WTC11 (cell line): ENCODE measurements around the gene ZNF280D. TPM values are rescaled to one million over a fixed set of nuclear protein-coding genes. Genes with fewer than 3 reads are reported as not detected.

Source experiments
- ATAC-seq: fragments of 200-7000 bp; cut with Tn5 transposase; 2 replicates; pipeline ENCODE4 v1.10.0; 2021; ENCODE audit warnings: mild to moderate bottlenecking, moderate library complexity
- CTCF ChIA-PET: fragments of 300-600 bp; sonication (Branson Sonifier 250); formaldehyde crosslinking; loops from one replicate; lab custom pipeline; 2021; ENCODE audit warnings: antibody characterized with exemption; lab: Charles Lee
- POLR2A ChIA-PET: fragments of 350-600 bp; sonication (Branson Sonifier 250); formaldehyde crosslinking; loops from one replicate; lab custom pipeline; 2021; ENCODE audit warnings: antibody characterized with exemption; lab: Charles Lee
- DNase-seq: peaks from one replicate; pipeline ENCODE4 v3.0.0; 2021; ENCODE audit warnings: low spot score
- H3K27ac Mint-ChIP-seq: 2 replicates; pipeline ENCODE4 v1.8.0; 2021; ENCODE audit warnings: mixed read lengths
- H3K27me3 Mint-ChIP-seq: 2 replicates; pipeline ENCODE4 v1.8.0; 2021; ENCODE audit warnings: low read depth, mild to moderate bottlenecking, moderate library complexity, mixed read lengths
- H3K36me3 Mint-ChIP-seq: 2 replicates; pipeline ENCODE4 v1.8.0; 2021; ENCODE audit warnings: mixed read lengths
- H3K4me1 Mint-ChIP-seq: 2 replicates; pipeline ENCODE4 v1.8.0; 2022; ENCODE audit warnings: mixed read lengths
- H3K4me3 Mint-ChIP-seq: 2 replicates; pipeline ENCODE4 v1.8.0; 2021; ENCODE audit warnings: mild to moderate bottlenecking, moderate library complexity, mixed read lengths
- H3K9me3 Mint-ChIP-seq: 2 replicates; pipeline ENCODE4 v1.8.0; 2021; ENCODE audit warnings: mixed read lengths
- ATF1 ChIP-seq: sonication (generic); formaldehyde crosslinking; IDR thresholded peaks from 2 replicates; pipeline ENCODE4 v1.8.1; 2023; ENCODE audit warnings: mild to moderate bottlenecking, moderate library complexity, missing genetic modification reagents
- FOXK1 ChIP-seq: sonication (generic); formaldehyde crosslinking; IDR thresholded peaks from 2 replicates; pipeline ENCODE4 v1.8.0; 2022; ENCODE audit warnings: mild to moderate bottlenecking, moderate library complexity, missing genetic modification reagents
- GABPB1 ChIP-seq: sonication (generic); formaldehyde crosslinking; IDR thresholded peaks from 2 replicates; pipeline ENCODE4 v1.8.1; 2023; ENCODE audit warnings: mild to moderate bottlenecking, missing genetic modification reagents
- HMGA2 ChIP-seq: fragments of 250-450 bp; sonication (Bioruptor Pico); IDR thresholded peaks from 2 replicates; pipeline ENCODE4 v1.4.0; 2021; ENCODE audit warnings: mild to moderate bottlenecking, moderate library complexity
- IRF2 ChIP-seq: sonication (generic); formaldehyde crosslinking; IDR thresholded peaks from 2 replicates; pipeline ENCODE4 v1.8.0; 2022; ENCODE audit warnings: low read depth, missing genetic modification reagents, borderline replicate concordance
- PRRX2 ChIP-seq: fragments of 250-450 bp; sonication (Bioruptor Pico); IDR thresholded peaks from 2 replicates; pipeline ENCODE4 v1.8.0; 2021; ENCODE audit warnings: mild to moderate bottlenecking
- SMAD4 ChIP-seq: sonication (generic); formaldehyde crosslinking; IDR thresholded peaks from 2 replicates; pipeline ENCODE4 v1.8.0; 2022; ENCODE audit warnings: mild to moderate bottlenecking, missing genetic modification reagents
- SP1 ChIP-seq: sonication (generic); formaldehyde crosslinking; conservative IDR thresholded peaks from 2 replicates; pipeline ENCODE4 v1.8.1; 2022; ENCODE audit warnings: missing genetic modification reagents
- TEAD1 ChIP-seq: sonication (generic); formaldehyde crosslinking; IDR thresholded peaks from 2 replicates; pipeline ENCODE4 v1.8.0; 2022; ENCODE audit warnings: mild to moderate bottlenecking, missing genetic modification reagents
- ZNF396 ChIP-seq: fragments of 250-450 bp; sonication (Bioruptor Pico); IDR thresholded peaks from 2 replicates; pipeline ENCODE4 v1.8.0; 2021; ENCODE audit warnings: mild to moderate bottlenecking, moderate library complexity, borderline replicate concordance
- ZNF671 ChIP-seq: fragments of 250-450 bp; sonication (Bioruptor Pico); IDR thresholded peaks from 2 replicates; pipeline ENCODE4 v1.8.0; 2021; ENCODE audit warnings: mild to moderate bottlenecking
- total RNA-seq: library from RNA; stranded (reverse); gene quantifications from 3 replicates; pipeline ENCODE4 v1.2.3, GENCODE V29; 2021
- TF ChIP-seq, protein P1 (sequence below): sonication (generic); formaldehyde crosslinking; IDR thresholded peaks from 2 replicates; pipeline ENCODE4 v1.8.0; 2022; ENCODE audit warnings: mild to moderate bottlenecking, missing genetic modification reagents
- TF ChIP-seq, protein P2 (sequence below): sonication (generic); formaldehyde crosslinking; IDR thresholded peaks from 2 replicates; pipeline ENCODE4 v1.8.1; 2023; ENCODE audit warnings: mild to moderate bottlenecking, missing genetic modification reagents
- TF ChIP-seq, protein P3 (sequence below): sonication (generic); formaldehyde crosslinking; IDR thresholded peaks from 2 replicates; pipeline ENCODE4 v1.8.0; 2022; ENCODE audit warnings: mild to moderate bottlenecking, missing genetic modification reagents
- TF ChIP-seq, protein P4 (sequence below): sonication (generic); formaldehyde crosslinking; IDR thresholded peaks from 2 replicates; pipeline ENCODE4 v1.8.0; 2022; ENCODE audit warnings: mild to moderate bottlenecking, missing genetic modification reagents
- TF ChIP-seq, protein P5 (sequence below): sonication (generic); formaldehyde crosslinking; IDR thresholded peaks from 2 replicates; pipeline ENCODE4 v1.8.0; 2023; ENCODE audit warnings: missing genetic modification reagents, mild to moderate bottlenecking, borderline replicate concordance
- TF ChIP-seq, protein P6 (sequence below): fragments of 250-450 bp; sonication (Bioruptor Pico); IDR thresholded peaks from 2 replicates; pipeline ENCODE4 v1.8.0; 2021; ENCODE audit warnings: mild to moderate bottlenecking
- TF ChIP-seq, protein P7 (sequence below): sonication (generic); formaldehyde crosslinking; IDR thresholded peaks from 2 replicates; pipeline ENCODE4 v1.8.1; 2022; ENCODE audit warnings: low read depth, mild to moderate bottlenecking, moderate library complexity, missing genetic modification reagents, borderline replicate concordance
- TF ChIP-seq, protein P8 (sequence below): fragments of 250-450 bp; sonication (Bioruptor Pico); IDR thresholded peaks from 2 replicates; pipeline ENCODE4 v2.1.2; 2022; ENCODE audit warnings: mild to moderate bottlenecking, moderate library complexity
- TF ChIP-seq, protein P9 (sequence below): sonication (generic); formaldehyde crosslinking; conservative IDR thresholded peaks from 2 replicates; pipeline ENCODE4 v1.8.1; 2022; ENCODE audit warnings: mild to moderate bottlenecking, missing genetic modification reagents

Gene ZNF280D
- total RNA-seq, 1 experiment from 2014 or later, result 25.7 TPM

DNA sequence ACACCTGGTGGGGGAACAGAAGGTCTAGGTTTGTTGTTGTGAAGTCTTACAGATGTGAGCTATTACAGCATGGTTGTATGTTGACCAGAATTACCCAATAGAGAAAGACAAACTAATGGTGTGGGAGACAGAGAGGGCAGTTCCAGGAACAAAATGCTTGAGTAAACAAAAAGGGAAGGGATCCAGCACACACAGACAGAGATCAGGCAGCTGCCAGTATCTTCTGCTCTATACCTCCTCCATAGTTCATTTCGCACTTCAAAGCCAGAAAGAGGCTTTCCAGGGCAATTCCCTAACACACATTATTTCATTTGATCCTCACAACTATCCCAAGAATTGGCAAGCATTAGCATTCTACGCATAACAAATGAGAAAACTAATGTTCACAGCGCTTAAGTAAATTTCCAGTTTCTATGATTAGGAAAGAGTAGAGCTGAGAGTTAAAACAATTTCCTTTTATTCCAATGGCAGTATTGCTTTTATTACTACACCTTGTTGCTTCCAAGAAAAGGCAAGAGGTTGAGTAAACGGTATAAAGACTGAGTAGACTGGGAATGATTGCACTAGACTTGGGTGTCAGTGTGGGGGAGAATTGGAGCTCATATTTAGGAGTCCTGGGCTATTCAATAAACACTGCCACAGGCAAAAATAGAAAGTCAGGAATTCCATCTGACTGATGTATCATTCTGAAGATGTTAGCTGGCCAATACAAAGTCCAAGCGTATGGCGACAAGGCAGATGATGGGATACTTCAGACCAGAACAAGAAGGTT, 39.7 kb upstream of the ZNF280D start:
- CTCF ChIA-PET, result interaction anchor here (0.6 to 1.1 kb wide), 2 partner anchors 339 to 365 kb away, joined by 3 to 5 read pairs; no protein-coding TSS in a partner anchor
- peaks cover 10% of the 10 kb centered on the region; the same call in 1 of the 2 replicates for H3K9me3 Mint-ChIP-seq
- no peaks in the 10 kb centered on the region for H3K36me3 Mint-ChIP-seq
- POLR2A ChIA-PET, result no interaction called here
- H3K4me1 Mint-ChIP-seq, result peaks cover 15% of the 10 kb centered on the region
- ATAC-seq (peak; percentile 72), DNase-seq (no peak)
- no peak overlapping the region for H3K27ac Mint-ChIP-seq
- H3K4me3 Mint-ChIP-seq, result no peak overlapping the region
- peaks cover 52% of the 10 kb centered on the region for H3K27me3 Mint-ChIP-seq
- TF ChIP-seq, protein P1, sequence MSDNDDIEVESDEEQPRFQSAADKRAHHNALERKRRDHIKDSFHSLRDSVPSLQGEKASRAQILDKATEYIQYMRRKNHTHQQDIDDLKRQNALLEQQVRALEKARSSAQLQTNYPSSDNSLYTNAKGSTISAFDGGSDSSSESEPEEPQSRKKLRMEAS (CRISPR knock-in tag), result no peak
- TF ChIP-seq ZNF396 (CRISPR knock-in tag) (no peak), GABPB1 (CRISPR knock-in tag) (peak; percentile 71)

DNA sequence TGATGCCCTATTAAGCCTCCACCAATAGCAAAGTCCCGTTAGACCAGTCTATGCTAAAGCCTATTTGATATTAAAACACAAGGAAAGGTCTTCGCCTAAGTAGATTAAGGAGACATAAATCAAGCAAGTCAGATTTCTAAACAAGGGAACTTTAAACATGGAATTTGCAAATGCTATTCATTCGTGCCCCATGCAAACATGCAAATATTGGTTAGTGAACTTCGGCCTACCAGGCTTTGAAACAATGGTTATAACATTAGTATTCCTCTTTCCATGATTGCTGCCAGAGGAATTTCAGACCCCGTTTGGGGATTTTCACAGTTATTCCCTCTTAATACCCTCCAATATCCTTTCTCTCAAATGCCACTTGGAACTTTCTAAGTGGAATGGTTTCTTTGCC, 36.9 kb upstream of the ZNF280D start:
- Mint-ChIP-seq H3K36me3 (no peaks in the 10 kb centered on the region), H3K27me3 (peaks cover 47% of the 10 kb centered on the region), H3K4me3 (no peak overlapping the region), H3K27ac (no peak overlapping the region), H3K4me1 (peaks cover 15% of the 10 kb centered on the region), H3K9me3 (peaks cover 5% of the 10 kb centered on the region; the same call in 1 of the 2 replicates)
- ATAC-seq, result no peak
- no peak for DNase-seq
- CTCF ChIA-PET, result no interaction called here
- POLR2A ChIA-PET, result no interaction called here
- TF ChIP-seq TEAD1 (CRISPR knock-in tag) (no peak), FOXK1 (CRISPR knock-in tag) (no peak), SP1 (no peak), IRF2 (CRISPR knock-in tag) (no peak), PRRX2 (CRISPR knock-in tag) (no peak), HMGA2 (CRISPR knock-in tag) (no peak), ATF1 (CRISPR knock-in tag) (no peak), SMAD4 (CRISPR knock-in tag) (no peak), ZNF671 (CRISPR knock-in tag) (no peak)
- TF ChIP-seq, protein P2, sequence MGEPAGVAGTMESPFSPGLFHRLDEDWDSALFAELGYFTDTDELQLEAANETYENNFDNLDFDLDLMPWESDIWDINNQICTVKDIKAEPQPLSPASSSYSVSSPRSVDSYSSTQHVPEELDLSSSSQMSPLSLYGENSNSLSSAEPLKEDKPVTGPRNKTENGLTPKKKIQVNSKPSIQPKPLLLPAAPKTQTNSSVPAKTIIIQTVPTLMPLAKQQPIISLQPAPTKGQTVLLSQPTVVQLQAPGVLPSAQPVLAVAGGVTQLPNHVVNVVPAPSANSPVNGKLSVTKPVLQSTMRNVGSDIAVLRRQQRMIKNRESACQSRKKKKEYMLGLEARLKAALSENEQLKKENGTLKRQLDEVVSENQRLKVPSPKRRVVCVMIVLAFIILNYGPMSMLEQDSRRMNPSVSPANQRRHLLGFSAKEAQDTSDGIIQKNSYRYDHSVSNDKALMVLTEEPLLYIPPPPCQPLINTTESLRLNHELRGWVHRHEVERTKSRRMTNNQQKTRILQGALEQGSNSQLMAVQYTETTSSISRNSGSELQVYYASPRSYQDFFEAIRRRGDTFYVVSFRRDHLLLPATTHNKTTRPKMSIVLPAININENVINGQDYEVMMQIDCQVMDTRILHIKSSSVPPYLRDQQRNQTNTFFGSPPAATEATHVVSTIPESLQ (CRISPR knock-in tag), result no peak
- TF ChIP-seq, protein P3, sequence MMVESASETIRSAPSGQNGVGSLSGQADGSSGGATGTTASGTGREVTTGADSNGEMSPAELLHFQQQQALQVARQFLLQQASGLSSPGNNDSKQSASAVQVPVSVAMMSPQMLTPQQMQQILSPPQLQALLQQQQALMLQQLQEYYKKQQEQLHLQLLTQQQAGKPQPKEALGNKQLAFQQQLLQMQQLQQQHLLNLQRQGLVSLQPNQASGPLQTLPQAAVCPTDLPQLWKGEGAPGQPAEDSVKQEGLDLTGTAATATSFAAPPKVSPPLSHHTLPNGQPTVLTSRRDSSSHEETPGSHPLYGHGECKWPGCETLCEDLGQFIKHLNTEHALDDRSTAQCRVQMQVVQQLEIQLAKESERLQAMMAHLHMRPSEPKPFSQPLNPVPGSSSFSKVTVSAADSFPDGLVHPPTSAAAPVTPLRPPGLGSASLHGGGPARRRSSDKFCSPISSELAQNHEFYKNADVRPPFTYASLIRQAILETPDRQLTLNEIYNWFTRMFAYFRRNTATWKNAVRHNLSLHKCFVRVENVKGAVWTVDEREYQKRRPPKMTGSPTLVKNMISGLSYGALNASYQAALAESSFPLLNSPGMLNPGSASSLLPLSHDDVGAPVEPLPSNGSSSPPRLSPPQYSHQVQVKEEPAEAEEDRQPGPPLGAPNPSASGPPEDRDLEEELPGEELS (CRISPR knock-in tag), result no peak
- TF ChIP-seq, protein P4, sequence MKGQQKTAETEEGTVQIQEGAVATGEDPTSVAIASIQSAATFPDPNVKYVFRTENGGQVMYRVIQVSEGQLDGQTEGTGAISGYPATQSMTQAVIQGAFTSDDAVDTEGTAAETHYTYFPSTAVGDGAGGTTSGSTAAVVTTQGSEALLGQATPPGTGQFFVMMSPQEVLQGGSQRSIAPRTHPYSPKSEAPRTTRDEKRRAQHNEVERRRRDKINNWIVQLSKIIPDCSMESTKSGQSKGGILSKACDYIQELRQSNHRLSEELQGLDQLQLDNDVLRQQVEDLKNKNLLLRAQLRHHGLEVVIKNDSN (CRISPR knock-in tag), result no peak
- TF ChIP-seq, protein P5, sequence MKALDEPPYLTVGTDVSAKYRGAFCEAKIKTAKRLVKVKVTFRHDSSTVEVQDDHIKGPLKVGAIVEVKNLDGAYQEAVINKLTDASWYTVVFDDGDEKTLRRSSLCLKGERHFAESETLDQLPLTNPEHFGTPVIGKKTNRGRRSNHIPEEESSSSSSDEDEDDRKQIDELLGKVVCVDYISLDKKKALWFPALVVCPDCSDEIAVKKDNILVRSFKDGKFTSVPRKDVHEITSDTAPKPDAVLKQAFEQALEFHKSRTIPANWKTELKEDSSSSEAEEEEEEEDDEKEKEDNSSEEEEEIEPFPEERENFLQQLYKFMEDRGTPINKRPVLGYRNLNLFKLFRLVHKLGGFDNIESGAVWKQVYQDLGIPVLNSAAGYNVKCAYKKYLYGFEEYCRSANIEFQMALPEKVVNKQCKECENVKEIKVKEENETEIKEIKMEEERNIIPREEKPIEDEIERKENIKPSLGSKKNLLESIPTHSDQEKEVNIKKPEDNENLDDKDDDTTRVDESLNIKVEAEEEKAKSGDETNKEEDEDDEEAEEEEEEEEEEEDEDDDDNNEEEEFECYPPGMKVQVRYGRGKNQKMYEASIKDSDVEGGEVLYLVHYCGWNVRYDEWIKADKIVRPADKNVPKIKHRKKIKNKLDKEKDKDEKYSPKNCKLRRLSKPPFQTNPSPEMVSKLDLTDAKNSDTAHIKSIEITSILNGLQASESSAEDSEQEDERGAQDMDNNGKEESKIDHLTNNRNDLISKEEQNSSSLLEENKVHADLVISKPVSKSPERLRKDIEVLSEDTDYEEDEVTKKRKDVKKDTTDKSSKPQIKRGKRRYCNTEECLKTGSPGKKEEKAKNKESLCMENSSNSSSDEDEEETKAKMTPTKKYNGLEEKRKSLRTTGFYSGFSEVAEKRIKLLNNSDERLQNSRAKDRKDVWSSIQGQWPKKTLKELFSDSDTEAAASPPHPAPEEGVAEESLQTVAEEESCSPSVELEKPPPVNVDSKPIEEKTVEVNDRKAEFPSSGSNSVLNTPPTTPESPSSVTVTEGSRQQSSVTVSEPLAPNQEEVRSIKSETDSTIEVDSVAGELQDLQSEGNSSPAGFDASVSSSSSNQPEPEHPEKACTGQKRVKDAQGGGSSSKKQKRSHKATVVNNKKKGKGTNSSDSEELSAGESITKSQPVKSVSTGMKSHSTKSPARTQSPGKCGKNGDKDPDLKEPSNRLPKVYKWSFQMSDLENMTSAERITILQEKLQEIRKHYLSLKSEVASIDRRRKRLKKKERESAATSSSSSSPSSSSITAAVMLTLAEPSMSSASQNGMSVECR (CRISPR knock-in tag), result no peak
- TF ChIP-seq, protein P6, sequence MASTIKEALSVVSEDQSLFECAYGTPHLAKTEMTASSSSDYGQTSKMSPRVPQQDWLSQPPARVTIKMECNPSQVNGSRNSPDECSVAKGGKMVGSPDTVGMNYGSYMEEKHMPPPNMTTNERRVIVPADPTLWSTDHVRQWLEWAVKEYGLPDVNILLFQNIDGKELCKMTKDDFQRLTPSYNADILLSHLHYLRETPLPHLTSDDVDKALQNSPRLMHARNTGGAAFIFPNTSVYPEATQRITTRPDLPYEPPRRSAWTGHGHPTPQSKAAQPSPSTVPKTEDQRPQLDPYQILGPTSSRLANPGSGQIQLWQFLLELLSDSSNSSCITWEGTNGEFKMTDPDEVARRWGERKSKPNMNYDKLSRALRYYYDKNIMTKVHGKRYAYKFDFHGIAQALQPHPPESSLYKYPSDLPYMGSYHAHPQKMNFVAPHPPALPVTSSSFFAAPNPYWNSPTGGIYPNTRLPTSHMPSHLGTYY (CRISPR knock-in tag), result no peak
- TF ChIP-seq, protein P7, sequence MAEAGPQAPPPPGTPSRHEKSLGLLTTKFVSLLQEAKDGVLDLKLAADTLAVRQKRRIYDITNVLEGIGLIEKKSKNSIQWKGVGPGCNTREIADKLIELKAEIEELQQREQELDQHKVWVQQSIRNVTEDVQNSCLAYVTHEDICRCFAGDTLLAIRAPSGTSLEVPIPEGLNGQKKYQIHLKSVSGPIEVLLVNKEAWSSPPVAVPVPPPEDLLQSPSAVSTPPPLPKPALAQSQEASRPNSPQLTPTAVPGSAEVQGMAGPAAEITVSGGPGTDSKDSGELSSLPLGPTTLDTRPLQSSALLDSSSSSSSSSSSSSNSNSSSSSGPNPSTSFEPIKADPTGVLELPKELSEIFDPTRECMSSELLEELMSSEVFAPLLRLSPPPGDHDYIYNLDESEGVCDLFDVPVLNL (CRISPR knock-in tag), result no peak
- TF ChIP-seq, protein P8, sequence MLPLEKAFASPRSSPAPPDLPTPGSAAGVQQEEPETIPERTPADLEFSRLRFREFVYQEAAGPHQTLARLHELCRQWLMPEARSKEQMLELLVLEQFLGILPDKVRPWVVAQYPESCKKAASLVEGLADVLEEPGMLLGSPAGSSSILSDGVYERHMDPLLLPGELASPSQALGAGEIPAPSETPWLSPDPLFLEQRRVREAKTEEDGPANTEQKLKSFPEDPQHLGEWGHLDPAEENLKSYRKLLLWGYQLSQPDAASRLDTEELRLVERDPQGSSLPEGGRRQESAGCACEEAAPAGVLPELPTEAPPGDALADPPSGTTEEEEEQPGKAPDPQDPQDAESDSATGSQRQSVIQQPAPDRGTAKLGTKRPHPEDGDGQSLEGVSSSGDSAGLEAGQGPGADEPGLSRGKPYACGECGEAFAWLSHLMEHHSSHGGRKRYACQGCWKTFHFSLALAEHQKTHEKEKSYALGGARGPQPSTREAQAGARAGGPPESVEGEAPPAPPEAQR (CRISPR knock-in tag), result no peak
- TF ChIP-seq, protein P9, sequence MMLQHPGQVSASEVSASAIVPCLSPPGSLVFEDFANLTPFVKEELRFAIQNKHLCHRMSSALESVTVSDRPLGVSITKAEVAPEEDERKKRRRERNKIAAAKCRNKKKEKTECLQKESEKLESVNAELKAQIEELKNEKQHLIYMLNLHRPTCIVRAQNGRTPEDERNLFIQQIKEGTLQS (CRISPR knock-in tag), result no peak
